ENCODE results near the gene MOB3B. TPM values are rescaled to one million over a fixed set of nuclear protein-coding genes. Genes with fewer than 3 reads are reported as not detected.
"Not testable (repeated sequence)": the region's sequence is repeated elsewhere in the genome, so short reads cannot be mapped to it uniquely, and the experiment has no call there.

Gene MOB3B
- total RNA-seq, 6 experiments from 2014 or later = not detected

DNA sequence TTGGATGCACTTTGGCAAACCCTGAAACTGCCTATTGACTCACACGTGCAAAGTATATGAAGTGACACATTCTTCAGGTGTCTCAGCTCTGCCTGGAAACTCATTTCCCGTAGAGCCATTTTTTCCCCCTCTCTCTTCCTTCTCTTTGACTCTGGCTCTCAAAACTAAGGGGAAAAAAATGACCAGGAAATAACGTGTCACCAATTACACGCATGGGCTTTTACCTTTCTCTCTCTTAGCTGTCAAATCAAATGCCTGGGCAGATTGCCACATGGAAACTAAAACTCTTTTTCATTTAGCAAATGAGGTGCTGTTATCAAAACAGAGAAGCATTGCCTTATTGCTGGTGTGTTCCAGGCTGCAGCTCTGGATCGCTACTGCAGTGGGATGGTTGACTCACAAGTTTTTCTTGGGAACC, 23.9 kb downstream of the MOB3B start:
- DNase-seq = no peak

DNA sequence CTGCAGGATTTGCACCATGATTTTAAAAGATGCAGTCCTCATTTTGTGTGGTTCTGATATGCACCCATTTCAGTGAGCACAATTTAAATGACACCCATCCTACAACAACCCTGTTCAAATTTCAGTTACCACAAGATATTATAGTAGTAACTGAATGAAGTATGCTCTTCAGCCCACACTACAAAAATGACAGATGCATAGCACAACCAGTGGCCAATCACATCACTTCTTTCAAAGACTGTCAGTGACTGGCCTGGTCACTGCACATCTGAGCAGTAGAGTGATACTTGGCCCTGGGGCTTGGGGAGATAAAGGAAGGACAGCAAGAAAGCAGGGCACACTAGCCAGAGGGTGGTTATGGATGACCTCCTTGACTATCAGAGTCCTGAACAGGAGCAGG, 25.4 kb downstream of the MOB3B start:
- H3K9me3 Mint-ChIP-seq = no peaks in the 10 kb centered on the region
- H3K4me1 Mint-ChIP-seq (ENCODE audit: low read depth) = peaks cover 9% of the 10 kb centered on the region; the same call in 1 of the 2 replicates
- TF ChIP-seq, protein P1, sequence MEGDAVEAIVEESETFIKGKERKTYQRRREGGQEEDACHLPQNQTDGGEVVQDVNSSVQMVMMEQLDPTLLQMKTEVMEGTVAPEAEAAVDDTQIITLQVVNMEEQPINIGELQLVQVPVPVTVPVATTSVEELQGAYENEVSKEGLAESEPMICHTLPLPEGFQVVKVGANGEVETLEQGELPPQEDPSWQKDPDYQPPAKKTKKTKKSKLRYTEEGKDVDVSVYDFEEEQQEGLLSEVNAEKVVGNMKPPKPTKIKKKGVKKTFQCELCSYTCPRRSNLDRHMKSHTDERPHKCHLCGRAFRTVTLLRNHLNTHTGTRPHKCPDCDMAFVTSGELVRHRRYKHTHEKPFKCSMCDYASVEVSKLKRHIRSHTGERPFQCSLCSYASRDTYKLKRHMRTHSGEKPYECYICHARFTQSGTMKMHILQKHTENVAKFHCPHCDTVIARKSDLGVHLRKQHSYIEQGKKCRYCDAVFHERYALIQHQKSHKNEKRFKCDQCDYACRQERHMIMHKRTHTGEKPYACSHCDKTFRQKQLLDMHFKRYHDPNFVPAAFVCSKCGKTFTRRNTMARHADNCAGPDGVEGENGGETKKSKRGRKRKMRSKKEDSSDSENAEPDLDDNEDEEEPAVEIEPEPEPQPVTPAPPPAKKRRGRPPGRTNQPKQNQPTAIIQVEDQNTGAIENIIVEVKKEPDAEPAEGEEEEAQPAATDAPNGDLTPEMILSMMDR (IDR thresholded peaks at IDR 0.05) = no peak
- no peaks in the 10 kb centered on the region for H3K36me3 Mint-ChIP-seq (ENCODE audit: low read depth)
- H3K27ac Mint-ChIP-seq = no peak overlapping the region
- H3K27me3 Mint-ChIP-seq (ENCODE audit: insufficient read depth) = peaks cover 7% of the 10 kb centered on the region
- H3K4me3 Mint-ChIP-seq = no peak overlapping the region
- DNase-seq = no peak

More for the DNA sequence above, 23.9 kb downstream of the MOB3B start:
- H3K4me1 Mint-ChIP-seq (ENCODE audit: low read depth) = peaks cover 6% of the 10 kb centered on the region; the same call in 1 of the 2 replicates
- no peaks in the 10 kb centered on the region for H3K9me3 Mint-ChIP-seq
- no peaks in the 10 kb centered on the region for H3K36me3 Mint-ChIP-seq (ENCODE audit: low read depth)
- H3K27ac Mint-ChIP-seq = no peak overlapping the region
- H3K27me3 Mint-ChIP-seq (ENCODE audit: insufficient read depth) = peaks cover 7% of the 10 kb centered on the region
- TF ChIP-seq, protein P1 (IDR thresholded peaks at IDR 0.05) = no peak
- H3K4me3 Mint-ChIP-seq = no peak overlapping the region

DNA sequence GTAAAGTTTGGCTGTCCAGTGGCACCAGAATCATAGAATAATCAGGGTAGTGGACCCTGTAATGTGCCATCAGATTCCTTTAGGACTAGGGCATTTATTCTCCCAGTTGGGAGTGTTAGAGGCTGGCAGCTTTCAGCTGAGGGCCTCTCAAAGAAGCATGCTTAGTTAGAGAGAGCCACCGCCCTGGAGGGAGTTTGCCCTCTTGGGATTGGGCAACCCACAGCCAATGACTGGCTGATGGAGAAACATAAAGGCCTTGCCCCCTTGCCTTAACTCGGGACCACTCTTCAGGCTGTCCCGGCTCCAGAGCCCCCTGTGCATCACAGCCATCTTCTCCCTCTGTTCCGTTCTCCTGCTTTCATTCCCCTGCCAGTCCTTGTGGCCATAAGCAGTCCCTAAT, 26.0 kb downstream of the MOB3B start:
- Mint-ChIP-seq H3K27ac (no peak overlapping the region), H3K9me3 (no peaks in the 10 kb centered on the region), H3K4me3 (no peak overlapping the region), H3K27me3 (ENCODE audit: insufficient read depth) (peaks cover 3% of the 10 kb centered on the region), H3K4me1 (ENCODE audit: low read depth) (peaks cover 12% of the 10 kb centered on the region; the same call in 1 of the 2 replicates), H3K36me3 (ENCODE audit: low read depth) (no peaks in the 10 kb centered on the region)
- no peak for DNase-seq
- TF ChIP-seq, protein P1 (IDR thresholded peaks at IDR 0.05) = no peak

DNA sequence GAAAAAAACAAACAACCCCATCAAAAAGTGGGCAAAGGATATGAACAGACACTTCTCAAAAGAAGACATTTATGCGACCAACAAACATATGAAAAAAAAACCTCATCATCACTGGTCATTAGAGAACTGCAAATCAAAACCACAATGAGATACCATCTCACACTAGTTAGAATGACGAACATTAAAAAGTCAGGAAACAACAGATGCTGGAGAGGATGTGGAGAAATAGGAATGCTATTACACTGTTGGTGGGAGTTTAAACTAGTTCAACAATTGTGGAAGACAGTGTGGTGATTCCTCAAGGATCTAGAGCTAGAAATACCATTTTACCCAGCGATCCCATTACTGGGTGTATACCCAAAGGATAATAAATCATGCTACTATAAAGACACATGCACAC, 28.7 kb downstream of the MOB3B start:
- not testable (repeated sequence) for H3K4me1 Mint-ChIP-seq (ENCODE audit: low read depth); H3K4me3 Mint-ChIP-seq; H3K27ac Mint-ChIP-seq; DNase-seq; H3K9me3 Mint-ChIP-seq; H3K27me3 Mint-ChIP-seq (ENCODE audit: insufficient read depth); H3K36me3 Mint-ChIP-seq (ENCODE audit: low read depth)

DNA sequence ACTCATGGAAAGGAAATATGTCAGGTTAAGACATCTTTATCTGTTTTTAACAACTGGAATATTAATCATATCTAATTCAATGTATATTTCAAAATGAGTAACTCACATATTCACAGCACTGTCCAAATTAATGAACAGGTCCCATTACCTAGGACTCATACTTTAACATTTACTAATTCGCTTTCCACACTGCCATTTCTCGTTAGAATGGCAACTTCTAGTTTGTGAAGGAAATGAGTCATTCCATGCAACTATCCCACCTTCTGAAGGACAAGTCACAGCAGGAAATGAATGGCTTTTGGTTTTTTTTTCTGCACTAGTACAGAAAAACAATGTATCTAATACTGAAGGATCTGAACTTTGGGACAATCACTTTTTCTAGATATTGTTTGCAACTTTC, 30.2 kb downstream of the MOB3B start:
- H3K27ac Mint-ChIP-seq = no peak overlapping the region
- no peak for DNase-seq
- no peak overlapping the region for H3K4me3 Mint-ChIP-seq
- H3K4me1 Mint-ChIP-seq (ENCODE audit: low read depth) = peaks cover 5% of the 10 kb centered on the region; the same call in 1 of the 2 replicates
- H3K9me3 Mint-ChIP-seq = no peaks in the 10 kb centered on the region
- TF ChIP-seq, protein P1 (IDR thresholded peaks at IDR 0.05) = no peak
- peaks cover 3% of the 10 kb centered on the region for H3K27me3 Mint-ChIP-seq (ENCODE audit: insufficient read depth)
- H3K36me3 Mint-ChIP-seq (ENCODE audit: low read depth) = no peaks in the 10 kb centered on the region

DNA sequence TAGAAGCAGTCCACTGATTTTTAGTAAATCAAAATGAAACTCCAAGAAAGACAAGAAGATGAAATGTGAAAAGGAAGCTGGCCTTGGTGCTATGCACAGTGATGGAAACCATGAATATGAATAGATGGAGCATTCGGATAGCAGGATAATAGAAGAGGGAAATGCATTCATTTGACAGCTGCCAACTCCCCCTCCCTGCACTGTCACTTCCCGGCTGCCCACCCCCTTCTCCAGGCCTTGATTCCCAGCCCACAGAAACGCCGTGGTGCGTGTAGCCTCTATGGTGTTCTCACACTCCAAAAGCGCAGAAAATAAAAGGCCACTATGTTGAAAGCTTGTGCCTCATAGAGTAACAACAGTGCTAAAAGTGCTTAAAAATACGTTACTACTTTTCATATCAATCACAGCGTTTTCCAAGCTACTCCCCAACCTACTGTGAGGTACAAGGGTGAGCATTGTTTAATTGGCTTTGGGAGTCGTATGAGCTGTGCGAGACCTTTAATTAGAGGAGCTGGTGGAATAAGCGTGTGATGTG, 31.7 kb downstream of the MOB3B start:
- Mint-ChIP-seq H3K27me3 (ENCODE audit: insufficient read depth) (peaks cover 7% of the 10 kb centered on the region; the same call in 1 of the 2 replicates), H3K9me3 (no peaks in the 10 kb centered on the region), H3K4me3 (no peak overlapping the region), H3K27ac (no peak overlapping the region), H3K36me3 (ENCODE audit: low read depth) (no peaks in the 10 kb centered on the region), H3K4me1 (ENCODE audit: low read depth) (peaks cover 5% of the 10 kb centered on the region; the same call in 1 of the 2 replicates)
- no peak for DNase-seq
- TF ChIP-seq, protein P1 (IDR thresholded peaks at IDR 0.05) = no peak

All from HFFc6 (cell line).